SH-SY5Y (cell line): ENCODE data around the gene HECTD4.

Experiments used
- GATA2 ChIP-seq: IDR thresholded peaks from 2 replicates; pipeline ENCODE4 v1.6.1; 2011; ENCODE audit warnings: mild to moderate bottlenecking, low read depth, low read length
- GATA3 ChIP-seq: IDR thresholded peaks from 2 replicates; pipeline ENCODE4 v1.6.1; 2011; ENCODE audit warnings: low read depth, mild to moderate bottlenecking, low read length, moderate library complexity

DNA sequence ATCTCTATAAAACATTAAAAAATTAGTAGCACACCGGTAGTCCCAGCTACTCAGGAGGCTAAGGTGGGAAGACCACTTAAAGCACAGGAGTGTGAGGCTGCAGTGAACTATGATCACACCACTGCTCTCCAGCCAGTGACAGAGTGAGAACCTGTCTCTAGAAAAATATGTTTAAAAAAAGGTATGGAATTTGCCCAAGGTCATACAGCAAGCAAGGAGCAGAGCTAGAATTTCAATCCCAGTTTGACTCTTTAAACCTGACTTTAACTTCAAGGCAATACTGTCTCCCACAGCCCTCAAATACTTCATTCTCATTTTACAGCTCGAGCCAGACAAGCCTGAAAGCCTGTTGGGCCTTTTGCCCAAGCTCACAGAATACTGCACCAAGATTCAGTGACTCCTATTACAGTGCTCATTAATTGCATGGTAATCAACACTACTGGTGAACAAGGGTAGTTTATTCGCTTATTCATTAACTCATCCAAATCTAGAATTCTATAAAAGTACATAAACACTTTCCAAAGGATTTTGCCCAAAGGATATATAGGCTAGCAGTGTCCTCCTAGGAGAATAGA lies 8.0 kb downstream of the HECTD4 start:
- TF ChIP-seq GATA3 (no peak), GATA2 (no peak)
